COLO668 (cell line): ENCODE results near the gene TSC22D1.

Experiments
- DNase-seq: peaks from one replicate; lab custom pipeline; 2025; ENCODE audit not compliant: unreplicated experiment; lab: John Stamatoyannopoulos, UW

Gene TSC22D1

DNA sequence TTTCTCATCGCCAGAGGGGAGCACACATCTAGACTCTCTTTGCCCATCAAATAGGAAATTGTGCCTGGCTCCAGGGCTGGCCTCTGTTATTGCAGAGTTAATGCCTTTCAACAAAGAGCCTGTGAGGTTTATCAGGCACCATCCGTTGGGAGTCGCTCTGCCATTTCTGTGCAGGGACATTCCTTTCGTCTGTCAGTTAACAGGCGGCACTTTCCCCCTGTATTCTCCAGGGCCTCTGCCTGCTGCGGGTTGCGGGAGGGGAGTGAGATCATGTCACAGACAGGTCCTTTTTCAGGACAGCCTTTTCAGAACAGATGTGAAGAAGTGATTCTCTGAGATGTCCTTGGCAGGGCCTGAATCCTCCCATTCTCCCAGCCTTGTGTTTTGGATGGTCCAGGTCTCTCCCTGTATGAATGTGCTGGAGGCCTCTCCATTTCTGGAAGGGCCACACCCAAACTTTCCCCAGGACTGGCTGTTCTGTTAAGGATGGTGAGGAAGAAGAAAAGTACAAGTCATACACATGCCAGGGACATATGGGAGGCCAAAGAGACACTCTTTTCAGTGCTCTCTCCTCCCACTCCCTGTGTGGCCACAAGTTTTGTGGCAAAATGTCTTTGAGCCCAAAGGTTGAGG lies 187.6 kb downstream of the TSC22D1 start:
- DNase-seq, result no peak

DNA sequence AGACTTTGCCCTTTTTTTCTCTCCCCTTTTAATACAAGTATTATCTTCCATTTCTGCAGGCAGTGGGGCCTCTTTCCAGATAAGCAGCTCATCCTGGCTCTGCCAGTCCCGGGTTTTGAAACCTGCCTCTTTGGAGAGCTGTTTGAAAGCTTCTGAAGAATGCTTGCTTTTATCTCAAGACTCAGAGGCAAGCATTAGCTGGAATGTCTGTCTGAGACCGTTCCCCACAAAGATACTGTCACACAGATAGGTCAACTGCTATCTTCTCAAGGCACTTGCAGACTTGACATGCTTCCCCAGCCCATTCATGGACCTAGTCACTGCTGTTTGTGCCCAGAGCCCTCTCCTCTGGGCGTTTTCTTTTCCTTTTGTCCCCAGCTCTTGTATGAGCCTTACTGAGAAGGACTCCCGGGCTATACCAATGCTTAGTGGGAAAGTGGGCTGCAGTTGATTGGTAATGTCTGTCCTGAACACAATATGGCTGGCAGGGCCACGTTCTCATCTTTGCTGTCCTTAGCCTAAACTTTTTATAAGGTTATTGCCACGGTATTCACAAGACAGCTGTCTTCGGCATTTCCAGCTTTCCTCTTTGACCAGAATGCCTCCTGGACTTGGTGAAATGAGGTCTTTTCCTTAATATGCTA lies 189.1 kb downstream of the TSC22D1 start:
- DNase-seq, result no peak

DNA sequence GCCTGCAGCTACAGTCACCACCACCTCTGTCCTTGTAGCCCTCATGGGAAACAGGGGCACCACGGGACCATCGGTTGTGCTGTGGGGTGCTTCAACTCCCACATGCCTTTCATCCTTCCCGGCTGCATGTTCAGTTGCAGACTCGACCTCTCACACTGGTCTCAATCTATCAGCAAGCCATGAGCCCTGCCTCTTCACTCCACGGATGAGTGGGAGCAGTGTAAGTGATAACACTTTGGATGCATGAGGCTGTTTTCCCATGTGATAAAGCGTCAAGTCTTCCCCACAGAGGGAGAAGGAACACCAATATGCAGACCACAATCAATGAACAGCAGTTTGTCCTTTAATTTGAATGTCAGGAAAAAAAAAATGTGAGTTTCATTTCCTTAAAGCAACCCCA lies 190.3 kb downstream of the TSC22D1 start:
- no peak for DNase-seq

DNA sequence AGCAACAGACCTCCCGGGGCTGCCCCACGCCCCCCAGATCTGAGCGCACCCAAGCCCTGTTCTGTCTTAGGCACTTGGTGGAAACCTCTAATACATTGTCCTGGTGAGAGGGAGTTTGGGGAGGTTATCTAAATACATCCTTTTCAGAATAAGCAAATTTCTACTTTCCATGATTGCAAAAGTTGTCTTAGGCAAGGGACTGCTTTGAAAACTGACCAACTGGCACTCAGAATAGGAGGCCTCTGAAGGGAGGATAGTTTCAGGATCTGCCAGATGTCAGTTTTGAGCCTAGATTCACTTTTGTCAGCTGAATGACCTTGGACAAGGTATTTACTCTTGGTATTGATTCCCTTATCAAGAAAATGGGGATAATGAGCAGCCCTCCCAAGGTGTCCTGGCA lies 190.7 kb downstream of the TSC22D1 start:
- DNase-seq, result no peak

DNA sequence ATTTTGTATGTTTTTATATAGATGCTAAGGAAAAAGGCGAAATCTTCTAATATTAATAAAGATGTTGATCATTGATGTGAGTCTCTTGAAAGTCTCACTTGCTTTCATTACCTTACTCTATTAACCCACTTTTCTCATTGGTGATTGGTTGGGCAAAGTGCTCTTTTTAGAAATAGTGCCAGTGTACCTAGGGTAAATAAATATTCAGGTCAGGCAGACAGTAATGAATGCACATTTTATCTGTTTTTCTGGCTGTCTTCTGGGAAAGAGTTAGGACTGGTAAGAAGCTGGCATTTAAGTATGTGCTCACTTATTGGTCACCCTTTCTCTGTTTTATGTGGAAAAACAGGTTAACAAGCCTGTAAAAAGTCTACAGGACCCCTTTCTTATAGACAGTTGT lies 191.4 kb downstream of the TSC22D1 start:
- DNase-seq, result no peak

DNA sequence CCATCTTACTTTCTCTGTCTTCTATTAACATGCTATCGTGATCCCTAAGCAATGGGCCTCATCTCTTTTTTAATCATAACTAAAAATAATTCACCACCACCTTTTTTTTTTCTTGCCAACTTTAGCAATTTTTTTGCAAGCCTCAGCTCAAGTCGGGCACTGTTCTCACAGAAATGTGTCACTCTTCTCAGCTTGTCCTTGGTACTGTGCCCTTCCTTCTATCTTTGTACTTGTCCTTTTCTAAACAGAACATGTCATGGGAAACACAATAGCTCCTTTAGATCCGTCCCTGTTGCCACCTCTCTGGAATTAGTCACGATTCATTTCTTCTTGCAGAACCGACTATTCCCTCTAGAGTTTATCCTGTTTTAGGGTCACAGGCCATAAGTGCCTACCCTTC lies 192.2 kb downstream of the TSC22D1 start:
- DNase-seq, result no peak

DNA sequence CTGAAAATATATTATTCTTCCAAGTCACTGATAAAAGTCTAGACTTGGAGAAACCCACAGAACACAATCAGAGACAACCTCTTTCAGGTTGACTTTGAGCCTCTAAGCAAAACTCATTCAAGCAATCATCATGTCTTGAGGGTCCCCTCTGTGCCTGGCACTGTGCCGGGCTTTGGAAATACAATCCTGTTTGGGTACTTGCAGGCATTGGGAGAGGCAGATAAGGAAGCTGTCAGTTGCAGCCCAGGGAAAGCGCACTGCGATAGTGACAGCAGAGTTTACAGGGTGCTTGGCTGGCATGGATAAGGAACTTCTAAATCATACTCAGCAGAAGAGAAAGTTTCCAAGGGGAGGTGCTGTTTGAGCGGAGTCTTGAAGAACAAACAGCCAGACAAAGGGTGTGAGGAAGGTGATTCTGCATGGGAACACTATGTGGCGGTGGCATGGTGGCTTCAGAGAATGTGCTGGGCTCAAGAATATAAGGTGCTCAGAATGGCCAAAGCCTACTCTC lies 193.4 kb downstream of the TSC22D1 start:
- DNase-seq, result no peak
